B cell (primary cell): ENCODE data around the gene KCNT1.

Experiments
- CTCF ChIP-seq: fragments of 200-600 bp; IDR thresholded peaks from one replicate; pipeline ENCODE4 v1.8.0; 2022; ENCODE audit warnings: antibody characterized with exemption, mild to moderate bottlenecking
- EZH2 ChIP-seq: IDR thresholded peaks from 2 replicates; pipeline ENCODE4 v1.6.1; 2012; ENCODE audit warnings: borderline replicate concordance, low read depth, mild to moderate bottlenecking, moderate library complexity, low read length; ENCODE audit not compliant: insufficient read depth, poor library complexity, severe bottlenecking

- no peak for TF ChIP-seq CTCF
- no peak for TF ChIP-seq EZH2
Observed at GRCh38 chr9:135739271-135740220, 37.6 kb downstream of the KCNT1 start.
